ENCODE measurements around the gene CDKAL1. TPM values are rescaled to one million over a fixed set of nuclear protein-coding genes. Genes with fewer than 3 reads are reported as not detected.
"Not testable (repeated sequence)": the region's sequence is repeated elsewhere in the genome, so short reads cannot be mapped to it uniquely, and the experiment has no call there.

CDKAL1 gene
- total and polyA plus RNA-seq, 10 of the 15 experiments (the other 5 are each of a cell fraction or from before 2014, with no cell fraction given) = 10.7 to 26.9 (median 17.3) TPM

DNA sequence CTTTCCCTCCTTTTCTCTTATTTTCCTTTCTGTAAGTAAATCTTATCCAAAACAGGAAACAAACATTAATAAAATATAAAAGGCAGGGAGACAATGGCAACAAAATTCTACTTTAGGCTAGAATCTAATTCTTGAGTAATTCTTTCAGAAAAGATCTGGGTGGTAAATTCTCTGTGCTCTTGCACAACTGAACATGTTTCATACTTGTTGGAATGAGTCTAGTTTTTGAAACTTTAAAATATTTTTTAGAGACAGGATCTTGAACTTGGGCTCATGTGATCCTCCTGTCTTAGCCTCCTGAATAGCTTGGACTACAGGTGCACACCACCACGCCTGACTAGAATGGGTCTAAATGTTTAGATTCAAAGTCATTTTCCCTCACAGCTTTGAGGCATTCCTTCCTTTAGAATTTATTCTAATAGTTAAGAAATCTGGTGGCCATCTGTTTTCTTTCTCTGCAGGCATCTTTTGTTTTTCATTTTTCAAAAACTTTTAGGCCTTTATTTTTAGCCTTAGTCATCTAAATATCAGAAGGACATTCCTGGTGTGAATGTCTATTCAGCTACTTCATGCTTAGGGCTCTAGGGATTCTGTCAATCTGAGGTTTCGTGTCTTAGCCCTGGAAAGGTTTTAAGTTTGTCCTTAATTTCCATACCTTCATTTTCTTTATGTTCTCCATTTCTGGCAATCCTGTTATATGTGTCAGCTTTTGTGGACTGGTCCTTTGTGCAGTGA is 76.5 kb downstream of the CDKAL1 start:
- Histone ChIP-seq H2AFZ (ENCODE audit: control insufficient read depth, low read depth, low read length) (no peak overlapping the region), H3K9ac (ENCODE audit: control insufficient read depth, insufficient read depth, low read length) (no peak overlapping the region), H3K4me3 (no peak overlapping the region), H4K20me1 (ENCODE audit: control insufficient read depth, insufficient read depth) (no peaks in the 10 kb centered on the region), H3K4me1 (ENCODE audit: control insufficient read depth, insufficient read depth, low read length) (no peaks in the 10 kb centered on the region), H3K79me2 (ENCODE audit: control insufficient read depth, insufficient read depth, low read length) (no peaks in the 10 kb centered on the region), H3K4me2 (ENCODE audit: control insufficient read depth, insufficient read depth) (no peak overlapping the region), H3K27me3 (replicated peaks in 1 of 2; ENCODE audit: control insufficient read depth in 2 of 2, insufficient read depth in 2 of 2, low read length in 1 of 2) (no peaks in the 10 kb centered on the region), H3K27ac (ENCODE audit: control insufficient read depth, insufficient read depth) (no peak overlapping the region), H3K9me3 (replicated peaks; ENCODE audit: control insufficient read depth, insufficient read depth, low read length) (no peaks in the 10 kb centered on the region; the same call in 2 of the 3 replicates), H3K36me3 (ENCODE audit: control insufficient read depth in 2 of 2, insufficient read depth in 2 of 2, low read length in 1 of 2) (no peaks in the 10 kb centered on the region)
- in situ Hi-C loops (cut with MboI) (no loop called here), intact Hi-C loops (cut with micrococcal nuclease; ENCODE audit: unreplicated experiment) (no loop called here)
- WGBS (ENCODE audit: insufficient coverage, insufficient replicate concordance, low lambda C conversion rate, missing lambda C conversion rate) = 98% methylated on average over 2 of the region's 2 CpGs
- ChIA-PET CTCF (interaction anchor here (1.2 kb wide), 1 partner anchor 11 kb away, joined by 6 read pairs; no protein-coding TSS in a partner anchor), POLR2A (no interaction called here), SMC1A (ENCODE audit: uncharacterized antibody, unreplicated experiment) (interaction anchor here (1.0 to 1.7 kb wide), 3 partner anchors 11 to 46 kb away, joined by 3 read pairs; no protein-coding TSS in a partner anchor), RAD21 (ENCODE audit: unreplicated experiment) (interaction anchor here (1.3 kb wide), 1 partner anchor 20 kb away, joined by 3 read pairs; no protein-coding TSS in a partner anchor)
- TF ChIP-seq IRF4 (IDR thresholded peaks at IDR 0.05; ENCODE audit: low read depth, low read length) (no peak), SP1 (IDR thresholded peaks at IDR 0.05; ENCODE audit: low read depth, low read length) (no peak), POLR2AphosphoS5 (IDR thresholded peaks at IDR 0.05; ENCODE audit: low read length) (no peak)
- DNase-seq (ENCODE audit: low read depth, low spot score) = no peak
- no TSS peak for BruUV-seq (replicated peaks)
- FAIRE-seq = no peak
- no peak for ATAC-seq

DNA sequence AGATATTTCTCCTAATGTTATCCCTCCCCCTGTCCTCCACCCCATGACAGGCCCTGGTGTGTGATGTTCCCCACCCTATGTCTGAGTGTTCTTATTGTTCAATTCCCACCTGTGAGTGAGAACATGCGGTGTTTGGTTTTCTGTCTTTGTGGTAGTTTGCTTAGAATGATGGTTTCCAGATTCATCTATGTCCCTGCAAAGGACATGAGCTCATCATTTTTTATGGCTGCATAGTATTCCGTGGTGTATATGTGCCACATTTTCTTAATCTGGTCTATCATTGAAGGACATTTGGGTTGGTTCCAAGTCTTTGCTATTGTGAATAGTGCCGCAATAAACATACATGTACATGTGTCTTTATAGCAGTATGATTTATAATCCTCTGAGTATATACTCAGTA is 83.3 kb downstream of the CDKAL1 start:
- intact Hi-C loops (cut with micrococcal nuclease; ENCODE audit: unreplicated experiment); in situ Hi-C loops (cut with MboI); DNase-seq (ENCODE audit: low read depth, low spot score); H3K4me1 ChIP-seq (ENCODE audit: control insufficient read depth, insufficient read depth, low read length); H3K9ac ChIP-seq (ENCODE audit: control insufficient read depth, insufficient read depth, low read length); H3K36me3 ChIP-seq (ENCODE audit: control insufficient read depth in 2 of 2, insufficient read depth in 2 of 2, low read length in 1 of 2); H3K4me2 ChIP-seq (ENCODE audit: control insufficient read depth, insufficient read depth); H3K9me3 ChIP-seq (replicated peaks; ENCODE audit: control insufficient read depth, insufficient read depth, low read length); POLR2A ChIA-PET; H3K27me3 ChIP-seq (replicated peaks in 1 of 2; ENCODE audit: control insufficient read depth in 2 of 2, insufficient read depth in 2 of 2, low read length in 1 of 2); H2AFZ ChIP-seq (ENCODE audit: control insufficient read depth, low read depth, low read length); CTCF ChIA-PET; ATAC-seq; H4K20me1 ChIP-seq (ENCODE audit: control insufficient read depth, insufficient read depth); FAIRE-seq; BruUV-seq (replicated peaks); H3K79me2 ChIP-seq (ENCODE audit: control insufficient read depth, insufficient read depth, low read length); RAD21 ChIA-PET (ENCODE audit: unreplicated experiment); H3K27ac ChIP-seq (ENCODE audit: control insufficient read depth, insufficient read depth); SMC1A ChIA-PET (ENCODE audit: uncharacterized antibody, unreplicated experiment); H3K4me3 ChIP-seq: not testable (repeated sequence)
- 95% methylated on average over 3 of the region's 3 CpGs for WGBS (ENCODE audit: insufficient coverage, insufficient replicate concordance, low lambda C conversion rate, missing lambda C conversion rate)
